Middle frontal gyrus (tissue), 1 donor: Measurements from ENCODE around the gene LPA.
"Not testable (repeated sequence)": the region's sequence is repeated elsewhere in the genome, so short reads cannot be mapped to it uniquely, and the experiment has no call there.

Experiments used
- DNase-seq: peaks from one replicate; pipeline ENCODE4 v3.0.0-alpha.2; 2015; ENCODE audit warnings: low spot score; ENCODE audit errors: extremely low spot score

The LPA gene

GRCh38 chr6:160664198-160664597, at the start of gene LPA:
Gene LPA, minus strand, starts transcription at chr6:160664275. Its CDS starts 61 bp downstream, at chr6:160664214.
- DNase-seq, result not testable (repeated sequence)

- not testable (repeated sequence) for DNase-seq
Measured at GRCh38 chr6:160708993-160709392, 44.9 kb upstream of the LPA start.

- DNase-seq, result not testable (repeated sequence)
Measured at GRCh38 chr6:160704688-160705087, 40.6 kb upstream of the LPA start.

- not testable (repeated sequence) for DNase-seq
Measured at GRCh38 chr6:160701918-160702680, 38.0 kb upstream of the LPA start, which contains the start of gene PLG. Gene PLG, plus strand, starts transcription at chr6:160702244. Its CDS starts 61 bp downstream, at chr6:160702305.

- DNase-seq, result no peak
Measured at GRCh38 chr6:160697826-160698225, 33.8 kb upstream of the LPA start.

- not testable (repeated sequence) for DNase-seq
Measured at GRCh38 chr6:160696884-160697283, 32.8 kb upstream of the LPA start.

- DNase-seq, result not testable (repeated sequence)
Measured at GRCh38 chr6:160695622-160696021, 31.5 kb upstream of the LPA start.

- DNase-seq, result not testable (repeated sequence)
Measured at GRCh38 chr6:160695025-160695424, 30.9 kb upstream of the LPA start.

- no peak for DNase-seq
Measured at GRCh38 chr6:160692369-160692959, 28.4 kb upstream of the LPA start.

- no peak for DNase-seq
Measured at GRCh38 chr6:160691617-160692016, 27.5 kb upstream of the LPA start.

GRCh38 chr6:160690458-160690857, 26.4 kb upstream of the LPA start:
- no peak for DNase-seq

GRCh38 chr6:160685762-160686450, 21.8 kb upstream of the LPA start:
- DNase-seq, result no peak

GRCh38 chr6:160685101-160685761, 21.2 kb upstream of the LPA start:
- DNase-seq, result not testable (repeated sequence)

- DNase-seq, result no peak
Measured at GRCh38 chr6:160679402-160679769, 15.3 kb upstream of the LPA start.

GRCh38 chr6:160678744-160679401, 14.8 kb upstream of the LPA start:
- DNase-seq, result no peak

- DNase-seq, result no peak
Measured at GRCh38 chr6:160678230-160678629, 14.2 kb upstream of the LPA start.

- not testable (repeated sequence) for DNase-seq
Measured at GRCh38 chr6:160676418-160676817, 12.3 kb upstream of the LPA start.

GRCh38 chr6:160668589-160668988, 4.5 kb upstream of the LPA start:
- DNase-seq, result no peak

- no peak for DNase-seq
Measured at GRCh38 chr6:160667639-160668481, 3.8 kb upstream of the LPA start.

- no peak for DNase-seq
Measured at GRCh38 chr6:160662842-160663241, 1.2 kb downstream of the LPA start.
